Chondrocyte (in vitro differentiated cells): Measurements from ENCODE around the gene CLIC4. TPM values are rescaled to one million over a fixed set of nuclear protein-coding genes. Genes with fewer than 3 reads are reported as not detected.
"Not testable (repeated sequence)": the region's sequence is repeated elsewhere in the genome, so short reads cannot be mapped to it uniquely, and the experiment has no call there.

Source experiments
- DNase-seq: peaks from one replicate; pipeline ENCODE4 v3.0.0; 2021; ENCODE audit warnings: mixed read lengths, low spot score
- H3K27ac Mint-ChIP-seq: one replicate; pipeline ENCODE4 v1.8.0; 2021; ENCODE audit warnings: mild to moderate bottlenecking, moderate library complexity, mixed read lengths; ENCODE audit not compliant: unreplicated experiment
- H3K27me3 Mint-ChIP-seq: 2 replicates; pipeline ENCODE4 v1.8.0; 2021; ENCODE audit warnings: low read depth, mixed read lengths
- H3K36me3 Mint-ChIP-seq: 2 replicates; pipeline ENCODE4 v1.8.0; 2021; ENCODE audit warnings: low read depth, mixed read lengths
- H3K4me1 Mint-ChIP-seq: 2 replicates; pipeline ENCODE4 v1.8.0; 2021; ENCODE audit warnings: low read depth, mild to moderate bottlenecking, mixed read lengths
- H3K4me3 Mint-ChIP-seq: one replicate; pipeline ENCODE4 v1.8.0; 2021; ENCODE audit warnings: mild to moderate bottlenecking, moderate library complexity, mixed read lengths; ENCODE audit not compliant: unreplicated experiment
- H3K9me3 Mint-ChIP-seq: 2 replicates; pipeline ENCODE4 v1.8.0; 2021; ENCODE audit warnings: low read depth, mixed read lengths
- CTCF ChIP-seq: fragments of 200-600 bp; sonication (generic); IDR thresholded peaks from 2 replicates; pipeline ENCODE4 v1.5.0; 2021; ENCODE audit warnings: antibody characterized with exemption, mild to moderate bottlenecking, moderate library complexity
- total RNA-seq: library from RNA; stranded (reverse); gene quantifications from 3 replicates; pipeline ENCODE4 v1.2.1, GENCODE V29; 2021

CLIC4 gene
- total RNA-seq, 1 donor from 2014 or later = 411 TPM

- Mint-ChIP-seq H3K4me1 (peaks cover 61% of the 10 kb centered on the region), H3K9me3 (no peaks in the 10 kb centered on the region), H3K4me3 (no peak overlapping the region), H3K36me3 (peaks cover 7% of the 10 kb centered on the region), H3K27me3 (no peaks in the 10 kb centered on the region), H3K27ac (peak overlapping the region; percentile 59)
- TF ChIP-seq CTCF = no peak
- no peak for DNase-seq
These were observed 60.5 kb downstream of the CLIC4 start for GRCh38 chr1:24805534-24806301.

- Mint-ChIP-seq H3K4me1 (peaks cover 55% of the 10 kb centered on the region), H3K36me3 (peaks cover 4% of the 10 kb centered on the region), H3K27me3 (no peaks in the 10 kb centered on the region), H3K9me3 (no peaks in the 10 kb centered on the region), H3K27ac (no peak overlapping the region), H3K4me3 (no peak overlapping the region)
- DNase-seq = no peak
- no peak for TF ChIP-seq CTCF
These were observed 61.3 kb downstream of the CLIC4 start for GRCh38 chr1:24806588-24806987.

GRCh38 chr1:24811494-24811893, 66.2 kb downstream of the CLIC4 start:
- not testable (repeated sequence) for H3K27ac Mint-ChIP-seq, H3K4me3 Mint-ChIP-seq, H3K27me3 Mint-ChIP-seq, H3K9me3 Mint-ChIP-seq, DNase-seq
- Mint-ChIP-seq H3K36me3 (peaks cover 19% of the 10 kb centered on the region), H3K4me1 (peaks cover 40% of the 10 kb centered on the region)

- Mint-ChIP-seq H3K4me1 (peaks cover 36% of the 10 kb centered on the region), H3K36me3 (peaks cover 22% of the 10 kb centered on the region)
- H3K9me3 Mint-ChIP-seq, H3K4me3 Mint-ChIP-seq, DNase-seq, H3K27ac Mint-ChIP-seq, H3K27me3 Mint-ChIP-seq: not testable (repeated sequence)
These were observed 75.0 kb downstream of the CLIC4 start for GRCh38 chr1:24820221-24820620.

GRCh38 chr1:24822887-24823286, 77.6 kb downstream of the CLIC4 start:
- Mint-ChIP-seq H3K27ac (peak overlapping the region; percentile 79), H3K36me3 (peaks cover 10% of the 10 kb centered on the region), H3K27me3 (no peaks in the 10 kb centered on the region), H3K9me3 (no peaks in the 10 kb centered on the region), H3K4me3 (no peak overlapping the region), H3K4me1 (peaks cover 56% of the 10 kb centered on the region)
- no peak for TF ChIP-seq CTCF
- no peak for DNase-seq

- DNase-seq = not testable (repeated sequence)
- peak overlapping the region; percentile 79 for H3K27ac Mint-ChIP-seq
These were observed 78.2 kb downstream of the CLIC4 start for GRCh38 chr1:24823486-24823885.

GRCh38 chr1:24825174-24825573, 79.9 kb downstream of the CLIC4 start:
- H3K4me3 Mint-ChIP-seq = no peak overlapping the region
- H3K27me3 Mint-ChIP-seq = no peaks in the 10 kb centered on the region
- no peak for TF ChIP-seq CTCF
- H3K4me1 Mint-ChIP-seq = peaks cover 79% of the 10 kb centered on the region
- DNase-seq = no peak
- H3K36me3 Mint-ChIP-seq = peaks cover 8% of the 10 kb centered on the region
- no peaks in the 10 kb centered on the region for H3K9me3 Mint-ChIP-seq
- peak overlapping the region; percentile 32 for H3K27ac Mint-ChIP-seq

More at GRCh38 chr1:24823486-24823885, 78.2 kb downstream of the CLIC4 start:
- not testable (repeated sequence) for H3K4me3 Mint-ChIP-seq, H3K27me3 Mint-ChIP-seq, H3K9me3 Mint-ChIP-seq, H3K36me3 Mint-ChIP-seq
- H3K4me1 Mint-ChIP-seq = peaks cover 62% of the 10 kb centered on the region
